B cell (primary cell): ENCODE measurements around the gene AUTS2. TPM values are rescaled to one million over a fixed set of nuclear protein-coding genes. Genes with fewer than 3 reads are reported as not detected.

ENCODE experiments used
- ATAC-seq: fragments of 200-7000 bp; cut with Tn5 transposase; one replicate; pipeline ENCODE4 v1.10.0; 2021; ENCODE audit warnings: low read depth, mild to moderate bottlenecking, moderate number of reproducible peaks, moderate library complexity
- CTCF ChIA-PET: fragments of 350-600 bp; sonication (Branson Sonifier 250); formaldehyde crosslinking; loops from one replicate; lab custom pipeline; 2021; ENCODE audit warnings: antibody characterized with exemption, inconsistent platforms; lab: Charles Lee
- POLR2A ChIA-PET: fragments of 350-600 bp; sonication (Branson Sonifier 250); formaldehyde crosslinking; loops from one replicate; lab custom pipeline; 2021; ENCODE audit warnings: antibody characterized with exemption; lab: Charles Lee
- DNase-seq: peaks from one replicate; pipeline ENCODE4 v3.0.0; 2013
- H2AFZ ChIP-seq: 2 replicates; pipeline ENCODE4 v1.6.1; 2012; ENCODE audit warnings: mild to moderate bottlenecking, low read depth, low read length; ENCODE audit not compliant: insufficient read depth, poor library complexity, severe bottlenecking
- H3K27ac ChIP-seq, 2 donors: 1 replicate in 1 of 2; 2 replicates in 1 of 2; pipeline ENCODE4 v1.5.1; 2012 to 2013; ENCODE audit warnings: low read length in 2 of 2, mild to moderate bottlenecking in 2 of 2, moderate library complexity in 1 of 2
- H3K27me3 ChIP-seq, 4 experiments: fragments of 200-600 bp in 1 of 4; sonication (generic) in 1 of 4; replicated peaks in 1 of 4; 1 replicate in 2 of 4; 2 replicates in 2 of 4; pipeline versions ENCODE4 v1.6.1 to v1.7.0; 2013 to 2016; ENCODE audit warnings: low read length in 3 of 4, mild to moderate bottlenecking in 2 of 4, mixed read lengths in 1 of 4, moderate library complexity in 1 of 4; ENCODE audit not compliant: insufficient read depth in 4 of 4, control insufficient read depth in 3 of 4; ENCODE audit errors: control extremely low read depth in 1 of 4
- H3K36me3 ChIP-seq, 2 experiments: replicated peaks in 1 of 2; 1 replicate in 1 of 2; 2 replicates in 1 of 2; pipeline versions ENCODE4 v1.6.1 to v1.7.1; 2013; ENCODE audit warnings: low read length in 1 of 2; ENCODE audit not compliant: insufficient read depth in 2 of 2, control insufficient read depth in 1 of 2; ENCODE audit errors: control extremely low read depth in 1 of 2, extremely low read depth in 1 of 2
- H3K4me1 ChIP-seq, 2 donors: fragments of 200-600 bp in 1 of 2; sonication (generic) in 1 of 2; 1 replicate in 1 of 2; 2 replicates in 1 of 2; pipeline versions ENCODE4 v1.5.1 to v1.6.1; 2013 to 2017; ENCODE audit warnings: low read length in 2 of 2; ENCODE audit not compliant: control insufficient read depth in 2 of 2, insufficient read depth in 2 of 2
- H3K4me2 ChIP-seq: replicated peaks from 2 replicates; pipeline ENCODE3; 2012; ENCODE audit warnings: mild to moderate bottlenecking, low read depth, low read length; ENCODE audit not compliant: poor library complexity, severe bottlenecking
- H3K4me3 ChIP-seq, 5 experiments: fragments of 200-600 bp in 1 of 5; sonication (generic) in 1 of 5; 1 replicate in 3 of 5; 2 replicates in 2 of 5; pipeline versions ENCODE4 v1.5.1 to v1.7.0; 2011 to 2016; ENCODE audit warnings: low read length in 4 of 5, mild to moderate bottlenecking in 4 of 5, low read depth in 2 of 5, control low read depth in 1 of 5, moderate library complexity in 1 of 5; ENCODE audit not compliant: insufficient read depth in 1 of 5; ENCODE audit errors: control extremely low read depth in 1 of 5, extremely low read depth in 1 of 5
- H3K79me2 ChIP-seq: fragments of 200-600 bp; sonication (generic); one replicate; pipeline ENCODE4 v1.6.0; 2016; ENCODE audit warnings: low read length; ENCODE audit not compliant: control insufficient read depth, insufficient read depth
- H3K9ac ChIP-seq: fragments of 200-600 bp; sonication (generic); 2 replicates; pipeline ENCODE4 v1.6.1; 2017; ENCODE audit warnings: mild to moderate bottlenecking, low read length, moderate library complexity
- H3K9me3 ChIP-seq, 3 donors: one replicate each; pipeline versions ENCODE4 v1.6.1 to v1.7.1; 2013; ENCODE audit warnings: low read length in 2 of 3; ENCODE audit not compliant: control insufficient read depth in 2 of 3, insufficient read depth in 1 of 3; ENCODE audit errors: control extremely low read depth in 1 of 3
- H4K20me1 ChIP-seq: 2 replicates; pipeline ENCODE4 v1.6.0; 2012; ENCODE audit warnings: mild to moderate bottlenecking, low read length; ENCODE audit not compliant: insufficient read depth, control insufficient read depth, poor library complexity, severe bottlenecking
- H3K27ac Mint-ChIP-seq: one replicate; pipeline ENCODE4 v1.8.0; 2021; ENCODE audit warnings: mixed read lengths
- H3K27me3 Mint-ChIP-seq: one replicate; pipeline ENCODE4 v1.8.0; 2021; ENCODE audit warnings: mixed read lengths
- H3K4me1 Mint-ChIP-seq: one replicate; pipeline ENCODE4 v1.8.0; 2021; ENCODE audit warnings: mixed read lengths
- H3K4me3 Mint-ChIP-seq: one replicate; pipeline ENCODE4 v1.8.0; 2021; ENCODE audit warnings: mixed read lengths
- H3K9me3 Mint-ChIP-seq: one replicate; pipeline ENCODE4 v1.8.0; 2022; ENCODE audit warnings: mixed read lengths; ENCODE audit not compliant: insufficient read depth
- CTCF ChIP-seq: fragments of 200-600 bp; IDR thresholded peaks from one replicate; pipeline ENCODE4 v1.8.0; 2022; ENCODE audit warnings: antibody characterized with exemption, mild to moderate bottlenecking
- EZH2 ChIP-seq: IDR thresholded peaks from 2 replicates; pipeline ENCODE4 v1.6.1; 2012; ENCODE audit warnings: borderline replicate concordance, low read depth, mild to moderate bottlenecking, moderate library complexity, low read length; ENCODE audit not compliant: insufficient read depth, poor library complexity, severe bottlenecking
- WGBS: methylation state at CpG from one replicate; pipeline ENCODE4 v1.1.5; 2013; ENCODE audit warnings: missing lambda C conversion rate; ENCODE audit not compliant: insufficient coverage; 5-methylcytosine and 5-hydroxymethylcytosine counted together
- intact Hi-C: fragments of 100-400 bp; cut with micrococcal nuclease; formaldehyde crosslinking; loops from one replicate; pipeline ENCODE4 v1.10.0; 2022
- polyA plus RNA-seq: library from polyadenylated mRNA; depleted of rRNA; stranded (reverse); fragments of >200 nt; gene quantifications from 2 replicates; pipeline ENCODE4 v1.2.3, GENCODE V29; 2012
- total RNA-seq, 2 donors: library from RNA; stranded (reverse); fragments of 120-200 nt in 1 of 2; gene quantifications; 1 replicate in 1 of 2; 2 replicates in 1 of 2; pipeline versions ENCODE4 v1.2.3 to v1.2.4, GENCODE V29; 2013 to 2022

Gene AUTS2
- total and polyA plus RNA-seq, 2 donors (not counting 1 experiment from before 2014, with no cell fraction given): 22.3 to 35.0 TPM

GRCh38 chr7:70489813-70490212, 891.5 kb downstream of the AUTS2 start:
- no peaks in the 10 kb centered on the region for H3K9me3 ChIP-seq
- no CpG with 5 or more reads among the region's 1 CpG for WGBS
- H3K27ac ChIP-seq: no peak overlapping the region
- TF ChIP-seq CTCF (no peak), EZH2 (no peak)
- no peaks in the 10 kb centered on the region for H3K27me3 Mint-ChIP-seq
- ATAC-seq (no peak), DNase-seq (no peak)
- intact Hi-C loops: no loop called here
- no peaks in the 10 kb centered on the region for H3K4me1 ChIP-seq
- POLR2A ChIA-PET: no interaction called here
- H2AFZ ChIP-seq: no peak overlapping the region
- no peak overlapping the region for H3K27ac Mint-ChIP-seq
- no peaks in the 10 kb centered on the region for H4K20me1 ChIP-seq
- no peak overlapping the region for H3K9ac ChIP-seq
- H3K4me3 ChIP-seq: no peak overlapping the region
- H3K36me3 ChIP-seq: no peaks in the 10 kb centered on the region
- CTCF ChIA-PET: no interaction called here
- no peaks in the 10 kb centered on the region for H3K4me1 Mint-ChIP-seq
- no peak overlapping the region for H3K4me2 ChIP-seq
- no peaks in the 10 kb centered on the region for H3K9me3 Mint-ChIP-seq
- H3K79me2 ChIP-seq: no peaks in the 10 kb centered on the region
- no peaks in the 10 kb centered on the region for H3K27me3 ChIP-seq
- H3K4me3 Mint-ChIP-seq: no peak overlapping the region

GRCh38 chr7:70492625-70493024, 894.4 kb downstream of the AUTS2 start:
- intact Hi-C loops: no loop called here
- DNase-seq (no peak), ATAC-seq (no peak)
- ChIA-PET CTCF (interaction anchor here (0.6 kb wide), 2 partner anchors 27 to 450 kb away, joined by 3 read pairs; no protein-coding TSS in a partner anchor), POLR2A (no interaction called here)
- no peaks in the 10 kb centered on the region for H3K9me3 Mint-ChIP-seq
- H3K9me3 ChIP-seq: no peaks in the 10 kb centered on the region
- no peaks in the 10 kb centered on the region for H3K4me1 Mint-ChIP-seq
- no peak overlapping the region for H3K4me2 ChIP-seq
- no peaks in the 10 kb centered on the region for H3K79me2 ChIP-seq
- H3K4me3 Mint-ChIP-seq: no peak overlapping the region
- no peak for TF ChIP-seq EZH2
- TF ChIP-seq CTCF: no peak
- no peaks in the 10 kb centered on the region for H3K4me1 ChIP-seq
- H3K27ac Mint-ChIP-seq: no peak overlapping the region
- H3K27ac ChIP-seq: no peak overlapping the region
- H4K20me1 ChIP-seq: no peaks in the 10 kb centered on the region
- 96% methylated on average over 3 of the region's 7 CpGs for WGBS
- H3K4me3 ChIP-seq: no peak overlapping the region
- H3K36me3 ChIP-seq: peaks cover 0 to 2% of the 10 kb centered on the region in 2 experiments
- no peak overlapping the region for H2AFZ ChIP-seq
- no peaks in the 10 kb centered on the region for H3K27me3 ChIP-seq
- no peaks in the 10 kb centered on the region for H3K27me3 Mint-ChIP-seq
- no peak overlapping the region for H3K9ac ChIP-seq
